Adrenal gland (tissue), 5 donors: ENCODE data around the gene ENOX1.

Experiments used
- CTCF ChIP-seq, 6 experiments: fragments of 450-650 bp in 4 of 6; fragments of 200-600 bp in 2 of 6; sonication (generic) in 1 of 6; IDR thresholded peaks; 1 replicate in 5 of 6; 2 replicates in 1 of 6; pipeline versions ENCODE4 v1.5.1 to v1.8.0; 2016 to 2021; ENCODE audit warnings: antibody characterized with exemption in 6 of 6, mild to moderate bottlenecking in 2 of 6, moderate library complexity in 1 of 6
- POLR2A ChIP-seq, 2 donors: fragments of 450-650 bp; IDR thresholded peaks; one replicate each; pipeline ENCODE4 v1.6.1; 2017; ENCODE audit warnings: antibody characterized with exemption in 2 of 2, mild to moderate bottlenecking in 2 of 2, moderate library complexity in 1 of 2
- donor health status: DM: no; HTN: no; CAD: no.

GRCh38 chr13:43446126-43446525, 340.6 kb downstream of the ENOX1 start:
- no peak for TF ChIP-seq CTCF (IDR thresholded peaks at IDR 0.05)
- TF ChIP-seq POLR2A (IDR thresholded peaks at IDR 0.05): no peak
